ENCODE measurements around the gene PRSS12.

PRSS12 gene

GRCh38 chr4:118325431-118325830 is 27.4 kb downstream of the PRSS12 start:
- no peak for TF ChIP-seq POLR2AphosphoS5 (IDR thresholded peaks at IDR 0.05; ENCODE audit: low read depth)
- no peak for TF ChIP-seq GABPA (IDR thresholded peaks at IDR 0.05; ENCODE audit: low read depth)
- TF ChIP-seq, protein P1, sequence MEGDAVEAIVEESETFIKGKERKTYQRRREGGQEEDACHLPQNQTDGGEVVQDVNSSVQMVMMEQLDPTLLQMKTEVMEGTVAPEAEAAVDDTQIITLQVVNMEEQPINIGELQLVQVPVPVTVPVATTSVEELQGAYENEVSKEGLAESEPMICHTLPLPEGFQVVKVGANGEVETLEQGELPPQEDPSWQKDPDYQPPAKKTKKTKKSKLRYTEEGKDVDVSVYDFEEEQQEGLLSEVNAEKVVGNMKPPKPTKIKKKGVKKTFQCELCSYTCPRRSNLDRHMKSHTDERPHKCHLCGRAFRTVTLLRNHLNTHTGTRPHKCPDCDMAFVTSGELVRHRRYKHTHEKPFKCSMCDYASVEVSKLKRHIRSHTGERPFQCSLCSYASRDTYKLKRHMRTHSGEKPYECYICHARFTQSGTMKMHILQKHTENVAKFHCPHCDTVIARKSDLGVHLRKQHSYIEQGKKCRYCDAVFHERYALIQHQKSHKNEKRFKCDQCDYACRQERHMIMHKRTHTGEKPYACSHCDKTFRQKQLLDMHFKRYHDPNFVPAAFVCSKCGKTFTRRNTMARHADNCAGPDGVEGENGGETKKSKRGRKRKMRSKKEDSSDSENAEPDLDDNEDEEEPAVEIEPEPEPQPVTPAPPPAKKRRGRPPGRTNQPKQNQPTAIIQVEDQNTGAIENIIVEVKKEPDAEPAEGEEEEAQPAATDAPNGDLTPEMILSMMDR (IDR thresholded peaks at IDR 0.05; ENCODE audit: insufficient read depth, low read length) = no peak
- TF ChIP-seq, protein P2, sequence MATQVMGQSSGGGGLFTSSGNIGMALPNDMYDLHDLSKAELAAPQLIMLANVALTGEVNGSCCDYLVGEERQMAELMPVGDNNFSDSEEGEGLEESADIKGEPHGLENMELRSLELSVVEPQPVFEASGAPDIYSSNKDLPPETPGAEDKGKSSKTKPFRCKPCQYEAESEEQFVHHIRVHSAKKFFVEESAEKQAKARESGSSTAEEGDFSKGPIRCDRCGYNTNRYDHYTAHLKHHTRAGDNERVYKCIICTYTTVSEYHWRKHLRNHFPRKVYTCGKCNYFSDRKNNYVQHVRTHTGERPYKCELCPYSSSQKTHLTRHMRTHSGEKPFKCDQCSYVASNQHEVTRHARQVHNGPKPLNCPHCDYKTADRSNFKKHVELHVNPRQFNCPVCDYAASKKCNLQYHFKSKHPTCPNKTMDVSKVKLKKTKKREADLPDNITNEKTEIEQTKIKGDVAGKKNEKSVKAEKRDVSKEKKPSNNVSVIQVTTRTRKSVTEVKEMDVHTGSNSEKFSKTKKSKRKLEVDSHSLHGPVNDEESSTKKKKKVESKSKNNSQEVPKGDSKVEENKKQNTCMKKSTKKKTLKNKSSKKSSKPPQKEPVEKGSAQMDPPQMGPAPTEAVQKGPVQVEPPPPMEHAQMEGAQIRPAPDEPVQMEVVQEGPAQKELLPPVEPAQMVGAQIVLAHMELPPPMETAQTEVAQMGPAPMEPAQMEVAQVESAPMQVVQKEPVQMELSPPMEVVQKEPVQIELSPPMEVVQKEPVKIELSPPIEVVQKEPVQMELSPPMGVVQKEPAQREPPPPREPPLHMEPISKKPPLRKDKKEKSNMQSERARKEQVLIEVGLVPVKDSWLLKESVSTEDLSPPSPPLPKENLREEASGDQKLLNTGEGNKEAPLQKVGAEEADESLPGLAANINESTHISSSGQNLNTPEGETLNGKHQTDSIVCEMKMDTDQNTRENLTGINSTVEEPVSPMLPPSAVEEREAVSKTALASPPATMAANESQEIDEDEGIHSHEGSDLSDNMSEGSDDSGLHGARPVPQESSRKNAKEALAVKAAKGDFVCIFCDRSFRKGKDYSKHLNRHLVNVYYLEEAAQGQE (IDR thresholded peaks at IDR 0.05; ENCODE audit: insufficient replicate concordance, low read depth) = no peak
- no peak for TF ChIP-seq SPI1 (IDR thresholded peaks at IDR 0.05; ENCODE audit: borderline replicate concordance, low read depth)
- DNase-seq (ENCODE audit: low read depth in 1 of 2, low spot score in 1 of 2) = no peak
- no peak overlapping the region for H3K27ac ChIP-seq (replicated peaks)
- no peak overlapping the region for H3K4me3 ChIP-seq (replicated peaks; ENCODE audit: insufficient read depth, low read length)
- H3K27me3 ChIP-seq (ENCODE audit: insufficient read depth, poor library complexity, severe bottlenecking) = no peaks in the 10 kb centered on the region

DNA sequence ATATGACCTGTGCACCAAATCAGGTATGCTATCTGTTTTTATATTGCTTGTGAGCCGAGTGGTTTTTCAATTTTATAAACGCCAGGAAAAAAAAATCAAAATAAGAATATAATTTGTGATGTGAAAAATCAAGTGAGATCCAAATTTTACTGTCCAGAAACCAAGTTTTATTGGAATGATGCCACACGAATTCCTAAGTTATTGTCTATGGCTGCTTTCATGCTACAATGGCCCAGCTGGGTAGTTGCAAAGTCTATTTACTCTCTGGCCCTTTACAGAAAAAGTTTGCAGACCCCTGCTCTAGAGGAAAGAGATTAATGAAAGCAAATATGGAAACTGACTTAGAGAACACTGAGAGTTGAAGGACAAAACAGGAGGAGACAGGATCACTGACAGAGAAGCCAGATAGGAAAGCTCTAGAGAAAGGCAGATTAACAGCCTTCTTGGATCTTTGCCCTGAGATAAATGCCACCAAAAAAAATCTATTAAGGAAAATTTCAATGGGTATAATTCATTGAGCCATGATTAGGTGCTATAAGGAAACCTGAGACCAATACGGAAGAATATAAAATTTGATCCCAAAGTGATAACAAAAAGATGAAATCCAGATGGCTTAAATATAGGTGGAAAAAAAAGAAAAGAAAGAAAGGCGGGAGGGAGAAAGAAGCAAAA is 29.8 kb downstream of the PRSS12 start:
- H3K4me3 ChIP-seq (replicated peaks; ENCODE audit: insufficient read depth, low read length) = no peak overlapping the region
- no peak for DNase-seq (ENCODE audit: low read depth in 1 of 2, low spot score in 1 of 2)
- no peak overlapping the region for H3K27ac ChIP-seq (replicated peaks)
- TF ChIP-seq GABPA (IDR thresholded peaks at IDR 0.05; ENCODE audit: low read depth) (no peak), SPI1 (IDR thresholded peaks at IDR 0.05; ENCODE audit: borderline replicate concordance, low read depth) (no peak), POLR2AphosphoS5 (IDR thresholded peaks at IDR 0.05; ENCODE audit: low read depth) (no peak)
- TF ChIP-seq, protein P1 (IDR thresholded peaks at IDR 0.05; ENCODE audit: insufficient read depth, low read length) = no peak
- TF ChIP-seq, protein P2 (IDR thresholded peaks at IDR 0.05; ENCODE audit: insufficient replicate concordance, low read depth) = no peak
- no peaks in the 10 kb centered on the region for H3K27me3 ChIP-seq (ENCODE audit: insufficient read depth, poor library complexity, severe bottlenecking)

- Histone ChIP-seq H3K27ac (replicated peaks) (no peak overlapping the region), H3K4me3 (replicated peaks; ENCODE audit: insufficient read depth, low read length) (no peak overlapping the region), H3K27me3 (ENCODE audit: insufficient read depth, poor library complexity, severe bottlenecking) (no peaks in the 10 kb centered on the region)
- TF ChIP-seq SPI1 (IDR thresholded peaks at IDR 0.05; ENCODE audit: borderline replicate concordance, low read depth) (no peak), POLR2AphosphoS5 (IDR thresholded peaks at IDR 0.05; ENCODE audit: low read depth) (no peak), GABPA (IDR thresholded peaks at IDR 0.05; ENCODE audit: low read depth) (no peak)
- TF ChIP-seq, protein P2 (IDR thresholded peaks at IDR 0.05; ENCODE audit: insufficient replicate concordance, low read depth) = no peak
- TF ChIP-seq, protein P1 (IDR thresholded peaks at IDR 0.05; ENCODE audit: insufficient read depth, low read length) = no peak
- DNase-seq (ENCODE audit: low read depth in 1 of 2, low spot score in 1 of 2) = no peak
Observed at GRCh38 chr4:118318931-118319330, 33.9 kb downstream of the PRSS12 start.
